Liver (tissue), 9 donors: ENCODE measurements around the gene LIMCH1. TPM values are rescaled to one million over a fixed set of nuclear protein-coding genes. Genes with fewer than 3 reads are reported as not detected.

ENCODE experiments used
- DNase-seq: peaks from one replicate; pipeline ENCODE4 v3.0.0-alpha.2; 2017; ENCODE audit warnings: low spot score
- H3K27ac ChIP-seq, 2 donors: one replicate each; pipeline ENCODE4 v1.7.0; 2013; ENCODE audit warnings: inconsistent platforms in 2 of 2, low read length in 2 of 2, control low read depth in 1 of 2, low read depth in 1 of 2, mild to moderate bottlenecking in 1 of 2
- H3K27me3 ChIP-seq, 4 donors: one replicate each; pipeline versions ENCODE4 v1.6.1 to v1.7.0; 2013; ENCODE audit warnings: low read length in 3 of 4, inconsistent platforms in 1 of 4, mild to moderate bottlenecking in 1 of 4, moderate library complexity in 1 of 4; ENCODE audit not compliant: control insufficient read depth in 4 of 4, insufficient read depth in 4 of 4
- H3K36me3 ChIP-seq, 4 donors: one replicate each; pipeline versions ENCODE4 v1.6.1 to v1.7.0; 2013; ENCODE audit warnings: low read length in 3 of 4, mild to moderate bottlenecking in 3 of 4, low read depth in 1 of 4, moderate library complexity in 1 of 4; ENCODE audit not compliant: control insufficient read depth in 4 of 4, insufficient read depth in 3 of 4
- H3K4me1 ChIP-seq, 4 donors: one replicate each; pipeline versions ENCODE4 v1.6.1 to v1.7.0; 2013; ENCODE audit warnings: low read length in 3 of 4, mild to moderate bottlenecking in 3 of 4, moderate library complexity in 1 of 4; ENCODE audit not compliant: control insufficient read depth in 4 of 4, insufficient read depth in 4 of 4
- H3K4me3 ChIP-seq, 3 donors: one replicate each; pipeline versions ENCODE4 v1.6.1 to v1.7.0; 2013; ENCODE audit warnings: low read length in 3 of 3, control low read depth in 1 of 3, low read depth in 1 of 3, mild to moderate bottlenecking in 1 of 3
- H3K9ac ChIP-seq, 2 donors: one replicate each; pipeline ENCODE4 v1.7.0; 2013; ENCODE audit warnings: low read length in 2 of 2, mild to moderate bottlenecking in 2 of 2, moderate library complexity in 2 of 2, control low read depth in 1 of 2, low read depth in 1 of 2
- H3K9me3 ChIP-seq, 4 donors: one replicate each; pipeline versions ENCODE4 v1.6.1 to v1.7.0; 2013; ENCODE audit warnings: low read length in 3 of 4; ENCODE audit not compliant: control insufficient read depth in 4 of 4
- ATF3 ChIP-seq: IDR thresholded peaks from 2 replicates; pipeline ENCODE4 v1.6.1; 2016; ENCODE audit warnings: antibody characterized with exemption
- CTCF ChIP-seq: fragments of 150-350 bp; IDR thresholded peaks from 2 replicates; pipeline ENCODE4 v1.5.1; 2017; ENCODE audit warnings: improper control_type of control experiment, low read depth, low read length; ENCODE audit not compliant: missing input control
- FOXA1 ChIP-seq: IDR thresholded peaks from 2 replicates; pipeline ENCODE4 v1.6.1; 2016; ENCODE audit warnings: antibody characterized with exemption
- FOXA2 ChIP-seq: IDR thresholded peaks from 2 replicates; pipeline ENCODE4 v1.6.1; 2016; ENCODE audit warnings: antibody characterized with exemption
- GABPA ChIP-seq, 2 donors: IDR thresholded peaks in 1 of 2; conservative IDR thresholded peaks in 1 of 2; 2 replicates each; pipeline ENCODE4 v1.6.1; 2016; ENCODE audit warnings: antibody characterized with exemption in 2 of 2, mild to moderate bottlenecking in 1 of 2, moderate library complexity in 1 of 2
- HNF4A ChIP-seq, 2 donors: conservative IDR thresholded peaks; 2 replicates each; pipeline ENCODE4 v1.6.1; 2016; ENCODE audit warnings: antibody characterized with exemption in 2 of 2, mild to moderate bottlenecking in 2 of 2
- HNF4G ChIP-seq: IDR thresholded peaks from 2 replicates; pipeline ENCODE4 v1.6.1; 2016; ENCODE audit warnings: antibody characterized with exemption
- JUND ChIP-seq, 2 donors: IDR thresholded peaks; 2 replicates each; pipeline ENCODE4 v1.6.1; 2016; ENCODE audit warnings: antibody characterized with exemption in 2 of 2
- MAX ChIP-seq: IDR thresholded peaks from 2 replicates; pipeline ENCODE4 v1.6.1; 2016; ENCODE audit warnings: antibody characterized with exemption
- RAD21 ChIP-seq, 2 donors: IDR thresholded peaks; 2 replicates each; pipeline ENCODE4 v1.6.1; 2016; ENCODE audit warnings: antibody characterized with exemption in 2 of 2, mild to moderate bottlenecking in 2 of 2
- REST ChIP-seq: IDR thresholded peaks from 2 replicates; pipeline ENCODE4 v1.6.1; 2016; ENCODE audit warnings: antibody characterized with exemption, mild to moderate bottlenecking
- SP1 ChIP-seq: IDR thresholded peaks from 2 replicates; pipeline ENCODE4 v1.6.1; 2018; ENCODE audit warnings: antibody characterized with exemption, mild to moderate bottlenecking
- ZBTB33 ChIP-seq: IDR thresholded peaks from 2 replicates; pipeline ENCODE4 v1.6.1; 2016; ENCODE audit warnings: antibody characterized with exemption
- WGBS: extraction: QIAGEN DNeasy Blood & Tissue Kit; methylation state at CpG from one replicate; pipeline ENCODE4 v1.1.7; 2013; 5-methylcytosine and 5-hydroxymethylcytosine counted together
- polyA plus RNA-seq, 2 donors: library from polyadenylated mRNA; stranded (reverse) in 1 of 2; unstranded in 1 of 2; fragments of 200-250 nt in 1 of 2; fragments of >200 nt in 1 of 2; fragmentation: Nextera tagmentation in 1 of 2; extraction: Ambion mirVana in 1 of 2; gene quantifications; one replicate each; pipeline versions ENCODE4 v1.2.1 to v1.2.3, GENCODE V29; 2013 to 2015
- total RNA-seq, 2 donors: library from RNA; depleted of rRNA; stranded (reverse); fragments of >200 nt; gene quantifications; one replicate each; pipeline ENCODE4 v1.2.3, GENCODE V29; 2014
- donor health status: healthy.
- donor health status: healthy.
- donor health status: healthy.
- donor health status: healthy.
- donor health status: healthy.

Gene LIMCH1
- total and polyA plus RNA-seq, 4 donors, result 2.0 to 30.6 (median 8.1) TPM

GRCh38 chr4:41579526-41579925, 41.6 kb downstream of the LIMCH1 start:
- DNase-seq, result no peak
- no peak overlapping the region for H3K9ac ChIP-seq
- H3K36me3 ChIP-seq, result no peaks in the 10 kb centered on the region
- no peak overlapping the region for H3K4me3 ChIP-seq
- H3K27ac ChIP-seq, result no peak overlapping the region
- 96% methylated on average over 5 of the region's 5 CpGs for WGBS
- TF ChIP-seq ZBTB33 (no peak), RAD21 (IDR thresholded peaks at IDR 0.05) (no peak), HNF4G (no peak), GABPA (IDR thresholded peaks at IDR 0.05 in 1 of 2, conservative IDR thresholded peaks at IDR 0.05 in 1 of 2) (no peak), CTCF (no peak), FOXA2 (no peak), SP1 (no peak), ATF3 (no peak), JUND (IDR thresholded peaks at IDR 0.05) (no peak), FOXA1 (no peak), HNF4A (conservative IDR thresholded peaks at IDR 0.05) (no peak)
- H3K27me3 ChIP-seq, result no peaks in the 10 kb centered on the region
- H3K9me3 ChIP-seq, result no peaks in the 10 kb centered on the region
- no peaks in the 10 kb centered on the region for H3K4me1 ChIP-seq

- no peaks in the 10 kb centered on the region for H3K4me1 ChIP-seq
- 88% methylated on average over 4 of the region's 4 CpGs for WGBS
- peaks cover 0 to 3% (median 0%) of the 10 kb centered on the region in 4 donors for H3K9me3 ChIP-seq
- TF ChIP-seq SP1 (no peak), HNF4G (no peak), MAX (no peak), REST (no peak)
- H3K36me3 ChIP-seq, result no peaks in the 10 kb centered on the region
- no peak overlapping the region for H3K4me3 ChIP-seq
- no peaks in the 10 kb centered on the region for H3K27me3 ChIP-seq
- no peak for DNase-seq
- H3K9ac ChIP-seq, result no peak overlapping the region
- no peak overlapping the region for H3K27ac ChIP-seq
Measured at GRCh38 chr4:41580007-41580406, 42.0 kb downstream of the LIMCH1 start.
